RWPE2 (cell line): ENCODE data around the gene TMIGD3.

Source experiments
- ATAC-seq: fragments of 200-7000 bp; cut with Tn5 transposase; 3 replicates; pipeline ENCODE4 v1.9.1; 2021; ENCODE audit warnings: low read depth
- DNase-seq: peaks from one replicate; pipeline ENCODE4 v3.0.0-alpha.2; 2020; ENCODE audit warnings: low spot score
- H3K27ac ChIP-seq: fragments of 450-650 bp; 2 replicates; pipeline ENCODE4 v1.5.1; 2017; ENCODE audit warnings: mild to moderate bottlenecking; ENCODE audit not compliant: poor library complexity, severe bottlenecking
- H3K27me3 ChIP-seq: fragments of 250-450 bp; sonication (Bioruptor Pico); 2 replicates; pipeline ENCODE4 v1.5.1; 2021; ENCODE audit warnings: mild to moderate bottlenecking, moderate library complexity; ENCODE audit not compliant: insufficient read depth, poor library complexity, severe bottlenecking
- H3K36me3 ChIP-seq: fragments of 250-450 bp; sonication (Bioruptor Pico); 2 replicates; pipeline ENCODE4 v1.5.1; 2020; ENCODE audit warnings: low read depth, mild to moderate bottlenecking, moderate library complexity
- H3K4me1 ChIP-seq: fragments of 250-450 bp; sonication (Bioruptor Pico); 2 replicates; pipeline ENCODE4 v1.5.1; 2021; ENCODE audit warnings: mild to moderate bottlenecking, moderate library complexity; ENCODE audit not compliant: insufficient read depth, poor library complexity, severe bottlenecking
- H3K4me3 ChIP-seq: fragments of 250-450 bp; sonication (Bioruptor Pico); 2 replicates; pipeline ENCODE4 v1.5.1; 2021; ENCODE audit warnings: mild to moderate bottlenecking, moderate library complexity; ENCODE audit not compliant: severe bottlenecking
- H3K9me3 ChIP-seq: fragments of 250-450 bp; sonication (Bioruptor Pico); 2 replicates; pipeline ENCODE4 v1.5.1; 2021; ENCODE audit warnings: mild to moderate bottlenecking, moderate library complexity; ENCODE audit not compliant: severe bottlenecking
- TF ChIP-seq, protein P1 (sequence below): fragments of 450-650 bp; IDR thresholded peaks from one replicate; pipeline ENCODE4 v1.5.1; 2017; ENCODE audit warnings: mild to moderate bottlenecking, moderate library complexity; ENCODE audit not compliant: poor library complexity, severe bottlenecking

TMIGD3 gene

DNA sequence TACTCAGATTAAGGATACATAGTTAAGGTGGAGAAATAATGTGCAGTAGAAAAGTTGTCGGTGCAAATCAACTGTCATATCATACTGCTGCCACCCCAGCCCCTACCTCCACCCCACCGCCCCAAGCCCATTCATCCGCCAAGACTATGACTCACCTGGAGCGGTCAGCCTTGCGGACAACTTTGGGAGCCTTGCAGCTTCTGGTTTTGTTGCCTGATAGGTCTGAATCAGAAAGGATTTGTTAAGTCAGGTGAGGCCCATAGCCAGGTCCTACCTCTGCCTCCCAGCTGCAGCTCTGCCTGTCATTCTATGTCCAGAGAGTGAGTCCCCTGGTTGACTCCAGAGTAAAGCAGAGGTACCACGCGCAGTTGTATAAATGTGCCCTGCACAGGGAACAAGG lies 17.0 kb downstream of the TMIGD3 start:
- no peak overlapping the region for H3K27ac ChIP-seq
- H3K9me3 ChIP-seq: no peaks in the 10 kb centered on the region
- no peak overlapping the region for H3K4me3 ChIP-seq
- TF ChIP-seq, protein P1, sequence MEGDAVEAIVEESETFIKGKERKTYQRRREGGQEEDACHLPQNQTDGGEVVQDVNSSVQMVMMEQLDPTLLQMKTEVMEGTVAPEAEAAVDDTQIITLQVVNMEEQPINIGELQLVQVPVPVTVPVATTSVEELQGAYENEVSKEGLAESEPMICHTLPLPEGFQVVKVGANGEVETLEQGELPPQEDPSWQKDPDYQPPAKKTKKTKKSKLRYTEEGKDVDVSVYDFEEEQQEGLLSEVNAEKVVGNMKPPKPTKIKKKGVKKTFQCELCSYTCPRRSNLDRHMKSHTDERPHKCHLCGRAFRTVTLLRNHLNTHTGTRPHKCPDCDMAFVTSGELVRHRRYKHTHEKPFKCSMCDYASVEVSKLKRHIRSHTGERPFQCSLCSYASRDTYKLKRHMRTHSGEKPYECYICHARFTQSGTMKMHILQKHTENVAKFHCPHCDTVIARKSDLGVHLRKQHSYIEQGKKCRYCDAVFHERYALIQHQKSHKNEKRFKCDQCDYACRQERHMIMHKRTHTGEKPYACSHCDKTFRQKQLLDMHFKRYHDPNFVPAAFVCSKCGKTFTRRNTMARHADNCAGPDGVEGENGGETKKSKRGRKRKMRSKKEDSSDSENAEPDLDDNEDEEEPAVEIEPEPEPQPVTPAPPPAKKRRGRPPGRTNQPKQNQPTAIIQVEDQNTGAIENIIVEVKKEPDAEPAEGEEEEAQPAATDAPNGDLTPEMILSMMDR: no peak
- no peak for ATAC-seq
- no peaks in the 10 kb centered on the region for H3K27me3 ChIP-seq
- DNase-seq: no peak
- no peaks in the 10 kb centered on the region for H3K4me1 ChIP-seq
- H3K36me3 ChIP-seq: no peaks in the 10 kb centered on the region

DNA sequence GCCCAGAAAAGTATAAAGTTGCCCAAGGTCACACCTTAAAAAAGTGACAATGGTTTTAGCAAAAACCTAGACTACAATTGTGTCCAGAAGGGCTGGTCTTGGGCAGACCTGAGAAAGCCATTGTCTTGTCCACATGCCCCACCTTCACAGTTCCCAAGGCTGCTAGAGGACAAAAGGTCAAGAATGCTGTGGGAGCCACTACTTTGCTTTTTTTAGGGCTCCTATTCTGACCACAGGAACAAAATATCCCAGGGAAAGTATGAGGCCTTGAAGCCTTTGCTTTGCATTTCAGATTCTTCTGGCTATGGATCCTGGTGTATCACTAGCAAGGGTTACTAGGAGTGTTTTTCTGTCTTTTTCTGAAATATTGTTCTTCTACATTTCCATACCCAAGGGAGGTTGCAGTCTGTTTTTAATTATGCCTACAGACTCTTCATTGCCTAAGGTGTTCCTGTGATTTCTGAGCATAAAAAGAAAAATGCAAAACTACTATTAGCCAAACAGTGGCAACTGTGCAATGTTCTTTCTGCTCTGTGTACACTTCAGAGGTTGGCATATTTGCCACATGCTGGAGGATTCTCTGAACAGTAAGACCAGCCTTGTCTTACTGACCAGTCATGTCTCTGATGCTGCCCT lies 18.9 kb downstream of the TMIGD3 start:
- no peak overlapping the region for H3K27ac ChIP-seq
- TF ChIP-seq, protein P1: no peak
- H3K36me3 ChIP-seq: no peaks in the 10 kb centered on the region
- no peaks in the 10 kb centered on the region for H3K9me3 ChIP-seq
- no peaks in the 10 kb centered on the region for H3K27me3 ChIP-seq
- ATAC-seq (no peak), DNase-seq (no peak)
- no peak overlapping the region for H3K4me3 ChIP-seq
- H3K4me1 ChIP-seq: no peaks in the 10 kb centered on the region

DNA sequence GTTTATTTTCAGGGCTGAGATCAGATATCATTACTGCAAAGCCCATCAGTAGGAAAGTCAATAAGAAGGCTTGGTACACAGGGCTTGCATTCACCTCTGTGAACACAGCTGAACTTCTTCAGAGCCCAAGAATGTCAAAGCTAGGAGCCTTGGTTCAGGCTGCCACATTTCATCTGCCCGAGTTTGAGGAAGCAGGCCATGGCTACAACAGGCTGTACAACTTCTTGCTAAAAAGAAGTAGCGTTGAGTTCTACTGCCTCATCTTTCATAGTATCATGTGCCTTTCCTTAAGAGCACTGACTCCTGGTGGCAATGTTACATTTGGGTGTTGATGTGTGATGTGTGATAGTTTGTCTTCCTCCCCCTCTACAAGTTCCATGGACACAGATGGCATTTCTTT lies 19.6 kb downstream of the TMIGD3 start:
- ATAC-seq (no peak), DNase-seq (no peak)
- Histone ChIP-seq H3K36me3 (no peaks in the 10 kb centered on the region), H3K9me3 (no peaks in the 10 kb centered on the region), H3K4me3 (no peak overlapping the region), H3K27ac (no peak overlapping the region), H3K4me1 (no peaks in the 10 kb centered on the region), H3K27me3 (no peaks in the 10 kb centered on the region)
- TF ChIP-seq, protein P1: no peak

DNA sequence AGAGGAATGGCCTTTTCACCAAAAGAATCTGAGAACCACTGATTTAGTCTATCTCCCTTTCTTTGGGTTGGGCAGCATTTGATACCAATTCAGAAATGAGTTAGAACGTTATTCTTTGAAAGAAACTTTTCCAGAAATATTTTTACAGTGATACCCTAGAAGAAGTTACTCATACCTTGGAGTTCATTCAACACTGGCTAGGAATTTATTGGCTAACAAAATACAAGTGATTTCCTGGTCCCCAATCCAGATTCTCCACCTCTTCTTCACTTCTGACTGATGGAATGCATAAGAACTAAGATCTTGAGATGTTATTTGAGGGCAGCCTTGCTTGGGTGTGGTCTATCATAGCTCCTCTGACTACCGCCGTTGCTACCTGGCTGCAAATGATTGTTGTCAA lies 20.3 kb downstream of the TMIGD3 start:
- no peaks in the 10 kb centered on the region for H3K9me3 ChIP-seq
- H3K4me1 ChIP-seq: no peaks in the 10 kb centered on the region
- H3K36me3 ChIP-seq: no peaks in the 10 kb centered on the region
- H3K27ac ChIP-seq: no peak overlapping the region
- TF ChIP-seq, protein P1: no peak
- ATAC-seq: no peak
- H3K4me3 ChIP-seq: no peak overlapping the region
- no peaks in the 10 kb centered on the region for H3K27me3 ChIP-seq
- no peak for DNase-seq

DNA sequence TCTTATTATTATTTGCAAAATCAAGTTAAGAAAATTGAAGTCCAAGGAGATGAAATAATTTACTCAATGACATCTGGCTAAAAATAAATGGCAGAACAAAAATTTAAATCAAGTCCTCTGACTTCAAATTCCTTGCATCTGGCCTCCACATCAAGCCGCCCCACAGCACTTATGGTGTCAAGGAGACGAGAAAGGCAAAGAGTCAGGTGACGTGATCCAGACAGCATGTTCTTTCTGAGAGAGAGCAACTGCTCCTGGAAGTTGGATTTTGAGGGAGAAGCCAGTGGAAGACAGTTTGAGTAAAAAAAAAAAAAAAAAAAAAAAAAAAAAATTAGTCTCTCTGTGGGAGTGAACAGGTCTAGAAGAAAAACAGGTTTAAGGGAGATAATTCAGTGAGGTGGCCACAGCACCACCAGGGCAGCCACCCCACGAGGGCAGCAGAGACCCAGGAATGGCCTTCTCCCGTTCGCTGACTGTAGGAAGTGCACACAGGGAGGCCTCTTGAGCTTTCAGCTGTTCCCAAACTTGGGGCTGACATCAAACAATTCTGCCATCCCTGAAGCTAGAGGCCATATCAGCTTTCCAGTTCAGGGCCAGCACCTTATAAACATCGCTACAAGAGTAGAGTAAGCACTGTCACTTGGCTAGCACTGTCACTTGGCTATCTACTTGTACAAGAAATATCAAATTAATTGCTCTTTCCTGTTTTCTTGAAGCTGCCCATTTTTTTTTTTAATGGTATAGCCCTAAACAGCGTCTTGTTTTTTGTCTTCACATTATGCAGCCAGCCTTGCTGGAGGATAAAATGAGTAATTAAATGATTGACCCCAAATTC lies 21.8 kb downstream of the TMIGD3 start:
- Histone ChIP-seq H3K4me1 (no peaks in the 10 kb centered on the region), H3K9me3 (no peaks in the 10 kb centered on the region), H3K4me3 (no peak overlapping the region), H3K36me3 (no peaks in the 10 kb centered on the region), H3K27me3 (no peaks in the 10 kb centered on the region), H3K27ac (no peak overlapping the region)
- ATAC-seq: peak; percentile 98
- TF ChIP-seq, protein P1: peak; percentile 79
- no peak for DNase-seq
